Fibroblast of lung (primary cell): Measurements from ENCODE around the gene PAM.

Source experiments
- CTCF ChIP-seq, 2 donors: IDR thresholded peaks in 1 of 2; conservative IDR thresholded peaks in 1 of 2; 1 replicate in 1 of 2; 2 replicates in 1 of 2; pipeline ENCODE4 v1.5.1; 2011 to 2012; ENCODE audit warnings: low read length in 2 of 2, control low read depth in 1 of 2, inconsistent platforms in 1 of 2, low read depth in 1 of 2, mild to moderate bottlenecking in 1 of 2
- EZH2 ChIP-seq: IDR thresholded peaks from 2 replicates; pipeline ENCODE4 v1.5.1; 2012; ENCODE audit warnings: low read length, control low read depth, mild to moderate bottlenecking; ENCODE audit errors: missing control alignments

DNA sequence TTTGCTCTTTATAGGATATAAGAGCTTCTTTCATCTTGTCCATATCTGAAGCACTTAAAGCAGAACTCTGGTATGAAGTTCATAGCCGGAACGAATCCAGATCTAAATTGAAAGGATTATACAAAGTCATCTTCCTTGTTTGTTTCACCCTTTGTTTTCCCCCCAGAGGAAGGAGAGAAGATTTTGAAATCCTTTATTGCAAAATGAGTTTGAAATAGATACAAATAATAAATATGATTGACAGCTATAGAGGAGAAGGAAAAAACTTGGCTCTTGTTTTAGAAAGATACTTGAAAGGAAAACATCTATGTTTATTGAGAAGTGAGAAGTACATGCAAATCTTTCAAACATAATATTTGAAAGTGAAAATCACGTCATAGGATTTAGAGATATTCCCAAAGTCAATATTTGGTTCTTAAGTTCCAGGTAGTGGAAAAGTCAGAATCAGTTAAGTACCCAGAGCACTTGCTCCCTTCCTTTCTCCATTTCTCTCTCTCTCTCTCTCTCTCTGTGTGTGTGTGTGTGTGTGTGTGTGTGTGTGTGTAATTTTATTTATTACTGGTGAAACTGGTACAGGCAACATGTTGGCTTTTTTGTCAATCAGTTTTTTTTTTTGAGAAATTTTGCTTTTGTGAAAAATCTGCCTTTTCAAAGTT is 27.2 kb downstream of the PAM start:
- TF ChIP-seq CTCF (conservative IDR thresholded peaks at IDR 0.05 in 1 of 2, IDR thresholded peaks at IDR 0.05 in 1 of 2; ENCODE audit: low read depth in 1 of 2, low read length in 2 of 2): no peak
- no peak for TF ChIP-seq EZH2
